KG1 (cell line): Measurements from ENCODE around the gene OR10A5.
"Not testable (repeated sequence)": the region's sequence is repeated elsewhere in the genome, so short reads cannot be mapped to it uniquely, and the experiment has no call there.

ENCODE experiments used
- DNase-seq: peaks from one replicate; lab custom pipeline; 2025; lab: John Stamatoyannopoulos, UW

OR10A5 gene

DNA sequence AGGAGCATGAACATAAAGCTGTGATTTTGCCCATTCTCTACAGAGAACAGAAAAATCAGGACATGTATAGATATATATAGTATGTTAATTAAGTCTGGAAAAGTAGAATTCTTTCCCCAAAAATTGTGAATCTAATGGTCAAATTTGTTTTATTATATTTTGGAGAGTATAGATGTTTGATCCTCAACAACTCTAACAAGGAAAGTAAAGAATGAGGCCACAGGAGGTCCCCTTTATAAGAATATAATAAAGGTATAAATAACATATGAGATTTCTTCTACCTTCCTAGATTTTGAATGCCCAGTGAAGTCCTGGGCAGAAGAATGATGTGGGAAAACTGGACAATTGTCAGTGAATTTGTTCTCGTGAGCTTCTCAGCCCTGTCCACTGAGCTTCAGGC, 30.8 kb downstream of the OR10A5 start, which contains the start of gene OR10A4:
Gene OR10A4, plus strand, starts transcription at position 301 of the 400 bp plus-strand sequence. Its CDS starts 23 bp downstream, at position 324.
- no peak for DNase-seq

DNA sequence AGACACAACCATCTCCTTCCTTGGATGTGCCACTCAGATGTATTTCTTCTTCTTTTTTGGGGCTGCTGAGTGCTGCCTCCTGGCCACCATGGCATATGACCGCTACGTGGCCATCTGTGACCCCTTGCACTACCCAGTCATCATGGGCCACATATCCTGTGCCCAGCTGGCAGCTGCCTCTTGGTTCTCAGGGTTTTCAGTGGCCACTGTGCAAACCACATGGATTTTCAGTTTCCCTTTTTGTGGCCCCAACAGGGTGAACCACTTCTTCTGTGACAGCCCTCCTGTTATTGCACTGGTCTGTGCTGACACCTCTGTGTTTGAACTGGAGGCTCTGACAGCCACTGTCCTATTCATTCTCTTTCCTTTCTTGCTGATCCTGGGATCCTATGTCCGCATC, 31.4 kb downstream of the OR10A5 start:
- DNase-seq: no peak

DNA sequence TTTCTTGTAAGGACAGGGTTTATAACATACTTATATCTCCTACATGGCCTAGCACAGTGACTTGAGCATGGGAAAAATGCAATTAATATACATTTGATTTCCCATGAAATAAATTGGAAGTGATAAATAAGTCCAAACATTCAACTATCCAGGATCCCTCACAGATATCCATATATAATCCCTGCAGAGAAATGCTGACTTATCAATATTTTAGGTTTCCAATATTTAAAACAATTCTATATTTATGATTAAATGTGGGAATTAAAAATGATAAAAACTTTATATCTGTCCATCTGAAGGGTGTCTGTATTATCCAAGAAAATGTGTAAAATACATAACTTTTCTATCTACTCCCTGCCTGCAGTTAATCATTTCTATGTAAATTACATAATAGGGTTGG, 37.3 kb downstream of the OR10A5 start:
- DNase-seq: no peak

DNA sequence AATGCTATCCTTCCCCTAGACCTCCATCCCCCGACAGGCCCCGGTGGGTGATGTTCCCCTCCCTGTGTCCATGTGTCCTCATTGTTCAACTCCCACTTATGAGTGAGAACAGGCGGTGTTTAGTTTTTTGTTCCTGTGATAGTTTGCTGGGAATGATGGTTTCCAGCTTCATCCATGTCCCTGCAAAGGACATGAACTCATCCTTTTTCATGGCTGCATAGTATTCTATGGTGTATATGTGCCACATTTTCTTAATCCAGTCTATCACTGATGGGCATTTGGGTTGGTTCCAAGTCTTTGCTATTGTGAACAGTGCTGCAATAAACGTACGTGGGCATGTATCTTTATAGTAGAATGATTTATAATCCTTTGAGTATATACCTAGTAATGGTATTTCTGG, 42.2 kb downstream of the OR10A5 start:
- not testable (repeated sequence) for DNase-seq

DNA sequence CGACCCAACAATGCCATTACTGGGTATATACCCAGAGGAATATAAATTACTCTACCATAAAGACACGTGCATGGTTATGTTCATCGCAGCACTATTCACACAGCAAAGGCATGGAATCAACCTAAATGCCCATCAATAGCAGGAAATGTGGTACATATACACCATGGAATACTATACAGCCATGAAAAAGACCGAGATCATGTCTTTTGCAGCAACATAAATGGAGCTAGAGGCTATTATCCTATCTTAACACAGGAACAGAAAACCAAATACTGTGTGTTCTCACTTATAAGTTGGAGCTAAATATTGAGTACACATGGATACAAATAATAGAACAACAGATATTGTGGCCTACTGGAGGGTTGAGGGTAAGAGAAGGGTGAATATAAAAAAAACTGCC, 43.3 kb downstream of the OR10A5 start:
- no peak for DNase-seq

DNA sequence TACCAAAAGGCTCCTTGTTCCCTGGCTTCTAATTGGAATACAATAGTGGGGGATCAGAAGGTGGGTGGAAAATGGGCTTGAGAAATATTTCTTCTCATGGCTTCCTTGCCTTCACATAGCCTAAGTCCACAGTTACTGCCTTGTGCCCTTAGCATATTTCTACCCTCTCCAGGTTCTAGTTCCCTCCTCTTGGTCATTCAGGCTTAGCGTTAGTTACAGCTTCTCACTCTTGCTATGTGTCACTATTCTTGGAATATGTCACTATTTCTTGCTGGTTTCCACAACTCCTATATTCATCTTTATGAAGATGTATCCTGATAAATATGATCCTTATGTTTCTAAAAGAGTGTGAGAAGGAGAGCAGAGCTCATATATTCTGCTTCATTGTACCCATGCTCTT, 44.4 kb downstream of the OR10A5 start:
- DNase-seq: no peak

DNA sequence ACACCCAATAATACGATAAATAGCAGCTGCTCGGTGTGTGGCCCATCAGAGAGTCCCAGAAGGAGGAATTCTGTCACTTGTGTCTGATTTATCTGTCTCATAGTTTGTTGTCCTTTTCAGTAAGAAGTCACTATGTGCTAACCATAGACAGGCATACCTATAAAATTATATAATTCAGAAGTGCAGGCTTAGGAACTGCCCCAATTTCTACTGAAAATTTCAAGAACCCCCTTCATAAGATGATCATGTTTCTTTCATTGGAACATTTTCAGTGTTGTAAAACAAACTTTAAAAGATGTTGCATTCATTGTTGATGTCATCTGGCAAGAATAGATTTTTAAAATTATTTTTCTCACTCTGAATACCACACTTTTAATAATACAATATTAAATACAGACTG, 46.9 kb downstream of the OR10A5 start, which contains the start of gene OR2D2:
Gene OR2D2, minus strand, starts transcription at position 101 of the 400 bp plus-strand sequence. Its CDS starts 0 bp downstream, at position 101.
- DNase-seq: no peak

DNA sequence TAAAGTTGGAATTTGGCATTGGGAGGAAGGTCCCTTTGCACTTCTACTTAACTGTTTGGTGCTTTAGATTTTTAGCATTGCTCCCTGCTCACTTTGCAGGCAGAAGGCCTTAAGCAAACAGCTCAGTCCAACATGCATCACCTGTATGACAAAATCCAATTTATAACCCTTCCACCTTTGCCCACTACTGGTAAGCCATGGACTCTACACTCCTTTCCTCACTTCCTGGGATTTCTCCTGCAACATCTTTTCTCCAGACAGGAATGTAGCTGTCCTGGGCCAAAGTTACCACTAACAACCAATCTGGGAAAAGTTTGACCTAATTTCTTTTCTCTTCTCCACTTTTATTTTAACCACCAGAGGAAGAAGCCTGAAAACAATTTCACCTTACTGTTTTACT, 48.6 kb downstream of the OR10A5 start:
- DNase-seq: no peak

DNA sequence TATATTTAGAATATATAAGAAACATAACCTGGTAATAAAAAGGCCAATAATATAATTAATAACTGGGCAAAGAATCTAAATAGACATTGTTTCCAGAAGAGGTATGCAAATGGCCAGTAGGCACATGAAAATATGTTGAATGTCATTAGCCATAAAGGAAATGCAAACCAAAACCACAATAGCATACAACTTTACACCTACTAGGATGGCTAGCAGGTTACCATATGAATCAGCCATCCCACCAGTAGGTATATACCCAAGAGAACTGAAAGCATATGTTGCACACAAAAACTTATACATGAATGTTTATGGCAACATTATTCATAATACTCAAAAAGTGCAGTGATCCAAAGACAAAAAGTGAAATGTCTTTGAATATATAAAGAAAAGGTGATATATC, 49.5 kb downstream of the OR10A5 start:
- DNase-seq: no peak
